Muscle layer of colon (tissue), 2 donors: Measurements from ENCODE around the gene DR1.
A peak's percentile ranks its signal among the peaks of the same experiment; 100 is the strongest.
"Not testable (repeated sequence)": the region's sequence is repeated elsewhere in the genome, so short reads cannot be mapped to it uniquely, and the experiment has no call there.

Source experiments
- H3K27ac ChIP-seq: one replicate; pipeline ENCODE4 v1.7.0; 2013; ENCODE audit warnings: low read depth, mild to moderate bottlenecking, low read length, moderate library complexity
- H3K27me3 ChIP-seq, 2 donors: one replicate each; pipeline ENCODE4 v1.7.0; 2013; ENCODE audit warnings: low read length in 2 of 2, mild to moderate bottlenecking in 2 of 2; ENCODE audit not compliant: insufficient read depth in 2 of 2, control insufficient read depth in 1 of 2
- H3K36me3 ChIP-seq: one replicate; pipeline ENCODE4 v1.7.0; 2013; ENCODE audit warnings: mild to moderate bottlenecking, low read length; ENCODE audit not compliant: insufficient read depth
- H3K4me1 ChIP-seq: one replicate; pipeline ENCODE4 v1.7.0; 2013; ENCODE audit warnings: mild to moderate bottlenecking, low read length; ENCODE audit not compliant: insufficient read depth
- H3K4me3 ChIP-seq, 2 donors: one replicate each; pipeline ENCODE4 v1.7.0; 2013; ENCODE audit warnings: low read length in 2 of 2, low read depth in 1 of 2, mild to moderate bottlenecking in 1 of 2, moderate library complexity in 1 of 2
- H3K9ac ChIP-seq: one replicate; pipeline ENCODE4 v1.7.0; 2013; ENCODE audit warnings: low read length
- H3K9me3 ChIP-seq: one replicate; pipeline ENCODE4 v1.7.0; 2013; ENCODE audit warnings: mild to moderate bottlenecking, low read length
- donor health status: abdominal sarcoma.
- donor health status: Adenocarcinoma of cecum.

The DR1 gene

GRCh38 chr1:93344484-93344883, 1.2 kb upstream of the DR1 start:
- peaks cover 35% of the 10 kb centered on the region for H3K4me1 ChIP-seq

GRCh38 chr1:93344886-93345632, 648 bp upstream of the DR1 start:
- Histone ChIP-seq H3K9me3 (no peaks in the 10 kb centered on the region), H3K4me1 (peaks cover 40% of the 10 kb centered on the region), H3K4me3 (peak overlapping the region; percentile 93 to 100), H3K36me3 (no peaks in the 10 kb centered on the region), H3K27me3 (no peaks in the 10 kb centered on the region), H3K9ac (peak overlapping the region; percentile 98), H3K27ac (peak overlapping the region; percentile 88)

More at GRCh38 chr1:93344484-93344883, 1.2 kb upstream of the DR1 start:
- Histone ChIP-seq H3K4me3 (no peak overlapping the region), H3K9me3 (no peaks in the 10 kb centered on the region), H3K9ac (no peak overlapping the region), H3K27me3 (no peaks in the 10 kb centered on the region), H3K36me3 (no peaks in the 10 kb centered on the region), H3K27ac (no peak overlapping the region)

DNA sequence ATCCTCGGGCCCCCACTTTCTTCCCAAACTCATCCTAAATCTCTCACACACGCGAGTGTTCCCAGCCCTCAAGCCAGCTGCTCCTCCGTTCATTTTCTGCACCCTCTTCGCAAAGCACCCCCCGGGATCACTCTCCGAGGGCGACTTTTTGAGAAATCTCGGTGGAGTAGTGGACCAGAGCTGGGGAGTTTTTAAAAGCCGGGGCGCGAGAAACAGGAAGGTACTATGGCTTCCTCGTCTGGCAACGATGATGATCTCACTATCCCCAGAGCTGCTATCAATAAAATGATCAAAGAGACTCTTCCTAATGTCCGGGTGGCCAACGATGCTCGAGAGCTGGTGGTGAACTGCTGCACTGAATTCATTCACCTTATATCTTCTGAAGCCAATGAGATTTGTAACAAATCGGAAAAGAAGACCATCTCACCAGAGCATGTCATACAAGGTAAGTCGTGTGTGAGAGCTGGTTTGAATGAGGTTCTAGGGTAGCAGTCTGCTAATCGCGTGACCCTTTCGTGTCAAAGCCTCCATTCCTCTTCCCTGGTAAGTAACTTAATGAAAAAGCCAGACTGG, 800 bp downstream of the DR1 start:
- H3K4me3 ChIP-seq = peak overlapping the region; percentile 93 to 100
- no peaks in the 10 kb centered on the region for H3K27me3 ChIP-seq
- H3K27ac ChIP-seq = peak overlapping the region; percentile 88
- no peaks in the 10 kb centered on the region for H3K36me3 ChIP-seq
- no peaks in the 10 kb centered on the region for H3K9me3 ChIP-seq
- H3K9ac ChIP-seq = peak overlapping the region; percentile 59
- peaks cover 36% of the 10 kb centered on the region for H3K4me1 ChIP-seq

GRCh38 chr1:93347334-93347899, 1.7 kb downstream of the DR1 start:
- peak overlapping the region; percentile 59 for H3K9ac ChIP-seq
- H3K36me3 ChIP-seq = no peaks in the 10 kb centered on the region
- H3K4me3 ChIP-seq = peak overlapping the region; percentile 93 to 100
- H3K27ac ChIP-seq = no peak overlapping the region
- peaks cover 36% of the 10 kb centered on the region for H3K4me1 ChIP-seq
- no peaks in the 10 kb centered on the region for H3K27me3 ChIP-seq
- H3K9me3 ChIP-seq = no peaks in the 10 kb centered on the region

DNA sequence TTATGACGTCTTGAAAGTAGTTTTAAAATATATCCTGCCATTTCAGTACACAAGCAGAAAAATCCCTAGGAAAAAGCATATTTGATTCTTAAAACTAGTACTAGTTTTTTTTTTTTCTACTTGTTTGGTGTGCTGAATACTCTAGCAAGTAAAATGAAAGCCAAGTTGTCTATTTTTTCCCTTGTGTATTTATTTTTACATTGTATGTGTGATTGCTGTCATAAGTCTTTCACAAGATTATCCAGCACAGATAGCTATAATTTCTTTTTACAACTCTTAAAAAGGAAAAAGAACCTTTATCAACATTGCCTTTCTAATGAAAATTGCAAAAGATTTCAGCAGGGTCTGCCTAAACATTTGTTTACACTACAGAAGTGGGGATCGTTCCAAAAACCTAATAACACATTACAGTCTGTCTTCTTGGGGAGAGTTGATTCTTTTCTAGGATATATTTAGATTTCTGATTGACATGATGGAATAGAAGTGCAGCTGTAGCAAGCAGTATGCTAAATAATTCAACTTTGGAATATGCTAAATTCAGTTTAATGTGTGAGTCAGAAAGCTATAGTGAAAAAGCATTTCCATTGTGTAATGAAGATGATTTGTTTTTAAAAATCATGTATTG, 2.5 kb downstream of the DR1 start:
- Histone ChIP-seq H3K9me3 (no peaks in the 10 kb centered on the region), H3K4me1 (peaks cover 34% of the 10 kb centered on the region), H3K4me3 (peak overlapping the region in 1 of 2 donors; percentile 93), H3K27ac (no peak overlapping the region), H3K9ac (peak overlapping the region; percentile 59), H3K27me3 (no peaks in the 10 kb centered on the region), H3K36me3 (no peaks in the 10 kb centered on the region)

DNA sequence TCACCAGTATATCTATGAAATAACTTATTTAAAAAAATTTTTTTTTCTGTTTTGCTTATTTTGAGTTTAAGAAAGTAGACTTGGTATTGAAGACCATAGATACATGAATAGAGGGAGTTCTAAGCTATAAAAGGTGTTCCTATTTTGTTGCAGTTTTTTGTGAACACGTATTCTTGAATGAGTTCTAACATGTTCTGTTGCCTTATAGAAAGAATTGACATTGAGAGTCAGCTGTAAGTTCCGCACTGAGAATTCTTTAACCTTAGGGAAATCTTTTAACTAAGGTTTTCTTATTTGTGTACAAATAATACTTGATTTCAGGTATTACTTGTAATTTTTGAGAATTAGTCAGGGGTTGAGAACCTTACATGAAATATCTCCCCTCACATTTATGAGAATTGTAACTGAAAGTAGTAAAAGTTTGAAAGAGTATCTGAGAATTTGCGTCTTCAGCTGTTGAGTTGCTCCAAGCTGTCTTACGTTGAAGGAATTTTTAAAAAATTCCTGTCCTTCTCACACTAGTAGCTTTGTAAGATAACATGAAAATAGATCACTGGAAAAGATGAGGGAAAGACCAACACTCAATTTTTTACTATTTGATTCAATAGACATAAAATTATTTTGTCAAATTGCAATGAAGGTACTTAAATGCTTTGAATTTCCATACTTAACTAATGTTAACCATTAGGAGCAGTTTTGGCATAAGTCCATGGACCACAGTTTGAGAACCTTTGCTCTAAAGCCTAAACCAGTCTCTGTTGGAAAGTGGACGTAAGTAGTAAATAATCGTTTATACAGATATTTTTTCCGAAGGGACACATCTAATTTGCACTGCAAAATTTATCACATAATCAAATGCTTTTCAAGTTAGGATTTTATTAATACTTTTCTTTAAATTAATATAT, 3.8 kb downstream of the DR1 start:
- no peak overlapping the region for H3K27ac ChIP-seq
- no peak overlapping the region for H3K4me3 ChIP-seq
- peaks cover 33% of the 10 kb centered on the region for H3K4me1 ChIP-seq
- no peaks in the 10 kb centered on the region for H3K9me3 ChIP-seq
- no peak overlapping the region for H3K9ac ChIP-seq
- H3K27me3 ChIP-seq = no peaks in the 10 kb centered on the region
- H3K36me3 ChIP-seq = no peaks in the 10 kb centered on the region

DNA sequence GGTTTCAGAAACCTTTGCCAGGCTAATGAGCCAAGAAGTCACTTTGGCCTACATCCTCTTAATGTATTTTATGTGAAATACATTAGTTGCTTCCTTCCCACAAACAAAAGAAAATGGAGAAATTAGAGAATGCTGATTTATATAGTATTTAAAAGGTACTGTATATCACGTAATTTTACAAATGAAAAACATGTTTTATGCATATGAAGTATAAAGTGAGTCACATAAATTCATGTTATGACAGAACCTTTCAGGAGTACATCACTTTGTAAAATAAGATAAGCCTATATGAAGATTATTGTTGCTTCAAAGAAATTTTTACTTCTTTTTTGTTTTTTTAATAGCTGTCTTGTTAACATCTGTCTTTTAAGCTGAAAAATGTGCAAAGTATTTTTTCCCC, 4.6 kb downstream of the DR1 start:
- Histone ChIP-seq H3K4me1 (peaks cover 33% of the 10 kb centered on the region), H3K9ac (no peak overlapping the region), H3K36me3 (peaks cover 2% of the 10 kb centered on the region), H3K27ac (no peak overlapping the region), H3K9me3 (no peaks in the 10 kb centered on the region), H3K4me3 (no peak overlapping the region), H3K27me3 (no peaks in the 10 kb centered on the region)

- Histone ChIP-seq H3K9ac (no peak overlapping the region), H3K27me3 (no peaks in the 10 kb centered on the region), H3K9me3 (no peaks in the 10 kb centered on the region), H3K4me3 (no peak overlapping the region), H3K36me3 (peaks cover 5% of the 10 kb centered on the region), H3K4me1 (peaks cover 33% of the 10 kb centered on the region), H3K27ac (no peak overlapping the region)
Observed at GRCh38 chr1:93350875-93351274, 5.2 kb downstream of the DR1 start.

GRCh38 chr1:93351346-93351745, 5.6 kb downstream of the DR1 start:
- H3K27ac ChIP-seq, H3K4me3 ChIP-seq, H3K27me3 ChIP-seq, H3K9ac ChIP-seq, H3K9me3 ChIP-seq, H3K36me3 ChIP-seq: not testable (repeated sequence)
- H3K4me1 ChIP-seq = peaks cover 33% of the 10 kb centered on the region

- peaks cover 5% of the 10 kb centered on the region for H3K36me3 ChIP-seq
- H3K27ac ChIP-seq = no peak overlapping the region
- peaks cover 33% of the 10 kb centered on the region for H3K4me1 ChIP-seq
Observed at GRCh38 chr1:93352376-93352775, 6.7 kb downstream of the DR1 start.

GRCh38 chr1:93353286-93353685, 7.6 kb downstream of the DR1 start:
- H3K27ac ChIP-seq = no peak overlapping the region
- H3K36me3 ChIP-seq = peaks cover 7% of the 10 kb centered on the region
- H3K4me1 ChIP-seq = peaks cover 34% of the 10 kb centered on the region
- H3K9ac ChIP-seq = no peak overlapping the region
- no peak overlapping the region for H3K4me3 ChIP-seq
- H3K9me3 ChIP-seq = no peaks in the 10 kb centered on the region
- H3K27me3 ChIP-seq = no peaks in the 10 kb centered on the region

More at GRCh38 chr1:93352376-93352775, 6.7 kb downstream of the DR1 start:
- no peak overlapping the region for H3K9ac ChIP-seq
- no peaks in the 10 kb centered on the region for H3K27me3 ChIP-seq
- no peaks in the 10 kb centered on the region for H3K9me3 ChIP-seq
- no peak overlapping the region for H3K4me3 ChIP-seq
